GM21367 (cell line): ENCODE data around the gene RBM46.

Experiments used
- ATAC-seq: cut with Tn5 transposase; IDR thresholded peaks from one replicate; pipeline ENCODE4 v1.9.1; 2021; ENCODE audit not compliant: unreplicated experiment

RBM46 gene, protein sequence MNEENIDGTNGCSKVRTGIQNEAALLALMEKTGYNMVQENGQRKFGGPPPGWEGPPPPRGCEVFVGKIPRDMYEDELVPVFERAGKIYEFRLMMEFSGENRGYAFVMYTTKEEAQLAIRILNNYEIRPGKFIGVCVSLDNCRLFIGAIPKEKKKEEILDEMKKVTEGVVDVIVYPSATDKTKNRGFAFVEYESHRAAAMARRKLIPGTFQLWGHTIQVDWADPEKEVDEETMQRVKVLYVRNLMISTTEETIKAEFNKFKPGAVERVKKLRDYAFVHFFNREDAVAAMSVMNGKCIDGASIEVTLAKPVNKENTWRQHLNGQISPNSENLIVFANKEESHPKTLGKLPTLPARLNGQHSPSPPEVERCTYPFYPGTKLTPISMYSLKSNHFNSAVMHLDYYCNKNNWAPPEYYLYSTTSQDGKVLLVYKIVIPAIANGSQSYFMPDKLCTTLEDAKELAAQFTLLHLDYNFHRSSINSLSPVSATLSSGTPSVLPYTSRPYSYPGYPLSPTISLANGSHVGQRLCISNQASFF

DNA sequence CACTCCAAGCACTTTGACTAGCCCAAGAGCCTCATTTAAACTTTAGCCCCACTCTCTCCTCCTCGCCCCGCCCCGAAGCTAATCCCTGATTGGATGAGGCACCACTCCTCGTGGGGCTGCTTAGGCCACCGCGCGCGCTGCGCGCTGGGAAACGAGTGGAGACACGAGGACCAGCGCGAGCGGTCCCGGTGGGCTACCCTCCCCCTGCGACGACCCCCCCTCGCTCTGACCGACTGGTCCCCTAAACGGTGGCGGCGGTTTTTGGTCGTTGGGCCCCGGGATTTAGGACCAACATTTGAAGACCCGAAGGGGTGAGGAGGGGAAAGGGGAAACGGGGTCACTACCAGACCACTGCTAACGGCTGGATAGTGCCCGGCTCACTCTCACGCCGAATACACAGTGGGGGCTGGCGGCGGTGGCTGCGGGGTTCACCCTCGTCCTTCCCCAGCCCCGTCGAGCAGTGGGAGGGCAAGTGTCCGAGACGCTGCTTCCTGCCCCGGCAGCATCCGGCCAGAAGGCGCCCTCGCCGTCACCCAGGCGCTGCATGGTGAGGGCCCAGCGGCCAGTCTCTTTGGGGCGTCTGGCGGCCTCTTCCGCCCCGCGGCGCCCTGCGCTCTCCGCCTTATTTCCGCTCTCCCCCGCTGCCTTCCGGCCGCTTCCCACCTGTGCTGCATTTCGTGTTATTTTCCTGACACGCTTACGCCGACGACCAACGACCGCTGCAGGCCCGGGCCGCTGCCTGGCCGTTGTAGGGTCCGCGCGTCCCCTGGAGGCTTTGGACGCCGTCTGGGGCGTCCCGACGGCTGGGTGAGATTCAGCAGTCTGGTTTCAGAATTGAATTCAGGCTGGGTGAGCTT lies at the start of gene RBM46:
RBM46 (plus strand) TSS at position 147 of the 857 bp plus-strand sequence. CDS start 15,481 bp downstream, outside the sequence.
- no peak for ATAC-seq

DNA sequence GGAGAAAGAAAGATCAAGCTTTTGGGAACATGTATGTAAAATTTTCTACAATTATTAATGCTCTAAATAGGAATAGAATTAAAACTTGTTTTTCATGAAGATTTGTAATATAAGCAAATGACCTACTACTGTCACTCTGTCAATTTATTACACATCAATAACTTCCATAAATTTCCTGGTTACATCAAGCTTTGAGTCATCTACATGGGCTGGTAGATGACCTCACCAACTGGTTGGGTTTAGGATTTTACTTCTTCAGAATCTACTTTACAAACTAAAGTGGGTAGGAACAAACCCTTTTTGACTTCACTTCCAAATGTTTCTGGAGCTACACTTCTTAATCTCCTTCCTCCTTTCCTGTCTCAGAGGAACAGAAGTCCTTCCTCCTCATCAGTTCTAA lies 49.3 kb upstream of the RBM46 start:
- no peak for ATAC-seq

DNA sequence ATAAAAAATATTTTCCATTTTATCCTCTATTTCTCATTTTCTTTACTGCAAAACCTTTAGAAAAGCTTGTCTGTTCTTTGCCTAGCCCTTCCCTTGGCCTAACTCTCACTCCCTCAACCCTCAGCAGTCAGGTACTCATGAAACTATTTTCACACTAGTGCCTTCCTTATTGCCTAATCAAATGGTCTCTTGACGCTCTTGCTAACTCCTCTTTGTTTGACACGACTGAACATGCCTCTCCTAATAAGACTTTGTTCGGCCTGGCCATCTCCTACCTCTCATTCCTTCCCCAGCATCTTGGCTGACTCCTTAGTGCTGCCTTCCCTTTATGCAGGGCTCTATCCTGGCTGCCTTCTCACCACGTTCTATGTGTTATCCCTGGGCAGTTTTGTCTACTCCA lies 48.4 kb upstream of the RBM46 start:
- ATAC-seq, result no peak

DNA sequence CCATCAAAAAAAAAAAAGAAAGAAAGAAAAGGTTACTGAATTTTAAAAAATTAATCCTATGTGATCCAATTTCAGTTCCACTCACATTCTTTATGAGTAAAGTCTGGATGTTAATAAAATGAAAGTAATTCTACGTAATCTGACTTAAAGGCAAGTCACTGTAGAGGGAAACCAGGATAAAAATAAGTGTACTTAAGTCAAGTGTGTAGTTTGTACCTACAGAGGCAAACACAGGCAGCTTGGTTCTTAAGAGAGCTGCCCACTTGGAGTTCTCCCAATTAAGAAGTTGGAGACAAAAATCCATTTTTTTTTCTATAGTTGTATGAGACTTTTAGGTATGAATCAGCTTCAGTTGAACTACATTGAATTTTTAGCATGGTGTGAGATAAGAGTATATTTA lies 44.3 kb upstream of the RBM46 start:
- no peak for ATAC-seq

DNA sequence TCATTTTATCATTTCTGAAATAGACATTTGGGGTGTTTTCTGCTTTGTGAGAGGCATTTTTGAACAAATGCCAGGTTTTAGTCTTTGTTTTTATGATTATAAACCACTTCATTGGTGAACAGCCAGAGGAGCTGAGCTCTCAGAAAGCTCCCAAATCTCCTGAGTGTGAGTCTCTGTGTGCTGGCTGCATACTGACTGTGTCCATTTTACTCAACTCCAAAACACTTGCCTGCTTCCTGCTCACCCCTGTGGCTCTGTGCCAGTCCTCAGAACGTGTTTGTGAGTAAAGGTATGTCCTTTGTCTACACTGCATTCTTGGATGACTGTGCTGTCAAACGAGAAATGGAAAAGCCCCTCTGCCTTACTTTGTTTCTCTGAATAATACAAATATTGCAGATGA lies 42.6 kb upstream of the RBM46 start:
- no peak for ATAC-seq

DNA sequence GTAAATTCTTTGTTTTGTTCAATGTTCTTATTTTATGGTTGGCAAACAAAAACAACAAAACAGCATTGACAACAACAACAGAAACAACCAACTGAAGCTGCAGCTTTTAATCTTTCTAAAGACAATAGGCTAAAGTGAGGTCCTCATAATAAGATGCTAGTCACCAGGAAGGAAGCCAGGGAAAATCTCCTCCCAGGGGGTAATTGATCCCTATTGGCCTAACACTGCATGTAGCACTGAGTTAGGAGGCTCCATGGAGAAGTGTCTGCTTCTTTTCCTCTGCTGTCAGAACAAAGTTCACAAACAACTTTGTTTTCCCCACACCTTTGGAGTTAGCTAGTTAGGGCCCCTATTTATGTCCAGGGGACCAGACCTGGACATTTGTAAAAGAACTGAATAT lies 42.0 kb upstream of the RBM46 start:
- ATAC-seq, result no peak

DNA sequence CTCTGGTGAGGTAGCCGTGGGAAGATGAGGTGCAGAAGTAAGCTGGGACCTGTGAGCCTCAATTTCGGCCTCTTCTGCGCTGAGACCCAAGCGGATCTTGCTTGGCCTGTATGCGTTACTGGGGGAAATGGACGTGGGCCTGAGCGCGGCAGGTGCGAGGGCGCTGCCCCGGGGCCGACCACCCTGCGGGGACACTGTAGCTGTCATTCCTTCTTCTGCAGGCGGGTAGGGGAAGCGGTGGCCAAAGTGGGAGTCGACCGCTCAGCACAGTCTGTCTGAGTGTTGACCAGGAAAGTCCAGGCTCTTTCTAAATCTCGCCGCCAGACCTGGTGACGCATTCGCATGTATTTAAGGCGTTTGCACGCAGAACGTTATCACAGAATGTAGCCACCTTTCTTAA lies 40.6 kb upstream of the RBM46 start:
- no peak for ATAC-seq

DNA sequence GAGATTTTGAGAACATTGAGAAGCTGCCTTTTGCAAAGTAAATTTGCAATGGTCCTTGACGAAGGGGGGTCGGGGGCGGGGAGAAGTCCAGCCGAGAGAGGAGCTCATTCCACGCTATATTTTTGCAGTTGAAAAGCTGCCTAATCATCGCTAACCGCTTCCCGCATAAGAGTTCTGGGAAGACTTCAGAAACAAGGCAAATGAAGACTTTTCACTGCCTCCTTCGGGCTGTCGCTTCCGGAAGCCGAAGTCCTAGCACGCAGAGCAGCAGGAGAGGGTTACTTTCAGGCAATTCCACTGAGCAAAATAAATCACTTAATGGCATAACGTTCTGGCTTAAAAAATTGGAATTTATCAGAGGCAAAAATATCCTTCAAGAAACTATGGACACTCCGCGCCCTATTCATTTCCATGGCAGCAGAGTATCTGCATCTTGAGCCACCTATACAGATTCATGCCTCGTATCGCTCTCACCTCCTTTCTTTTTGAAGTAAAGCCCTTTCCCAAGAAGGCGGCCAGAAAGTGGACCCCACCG lies 39.9 kb upstream of the RBM46 start:
- ATAC-seq, result no peak

DNA sequence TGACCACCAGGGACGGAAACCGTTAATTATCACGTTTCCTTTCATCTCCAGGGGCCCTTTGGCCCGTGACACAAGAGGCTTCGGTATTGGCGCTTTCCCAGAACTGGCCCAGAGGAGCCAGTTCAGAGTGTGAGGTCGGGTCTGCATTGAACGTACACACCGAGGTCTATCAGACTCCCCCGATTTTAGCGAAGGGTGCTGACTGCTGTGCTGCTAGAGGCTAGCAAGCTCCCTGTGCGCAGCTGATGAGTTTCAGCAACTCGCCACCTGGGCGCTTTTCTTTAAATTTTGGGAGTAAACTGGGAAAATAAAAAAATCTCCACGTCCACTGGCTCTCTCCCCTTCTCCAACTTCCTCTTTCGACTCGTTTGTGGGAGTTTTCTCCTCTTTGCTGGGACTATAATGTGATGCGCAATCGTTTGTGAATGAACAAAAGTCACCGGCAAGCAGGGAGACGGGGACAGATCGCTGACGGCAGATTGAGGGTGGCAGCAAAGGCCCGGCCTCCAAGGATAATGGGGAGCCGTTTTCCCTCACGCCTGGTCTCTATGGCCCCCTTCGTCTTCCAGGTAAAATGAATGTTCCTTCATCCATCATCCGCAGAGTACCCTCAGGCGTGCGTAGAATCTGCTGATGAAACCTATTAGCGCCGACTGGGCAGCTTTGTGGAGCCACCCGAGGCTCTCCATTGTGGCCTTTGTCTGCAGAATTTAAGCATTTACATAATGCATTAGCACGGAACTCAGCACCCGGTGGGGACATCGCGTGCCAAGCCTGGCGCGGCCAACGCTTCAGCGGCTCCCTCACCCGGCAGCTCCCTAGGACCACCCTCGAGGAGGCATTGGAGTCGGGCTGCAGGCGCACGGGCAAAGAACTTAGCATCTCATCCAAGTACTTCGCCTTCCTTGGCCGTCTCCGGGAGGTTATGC lies 38.9 kb upstream of the RBM46 start:
- ATAC-seq, result no peak

DNA sequence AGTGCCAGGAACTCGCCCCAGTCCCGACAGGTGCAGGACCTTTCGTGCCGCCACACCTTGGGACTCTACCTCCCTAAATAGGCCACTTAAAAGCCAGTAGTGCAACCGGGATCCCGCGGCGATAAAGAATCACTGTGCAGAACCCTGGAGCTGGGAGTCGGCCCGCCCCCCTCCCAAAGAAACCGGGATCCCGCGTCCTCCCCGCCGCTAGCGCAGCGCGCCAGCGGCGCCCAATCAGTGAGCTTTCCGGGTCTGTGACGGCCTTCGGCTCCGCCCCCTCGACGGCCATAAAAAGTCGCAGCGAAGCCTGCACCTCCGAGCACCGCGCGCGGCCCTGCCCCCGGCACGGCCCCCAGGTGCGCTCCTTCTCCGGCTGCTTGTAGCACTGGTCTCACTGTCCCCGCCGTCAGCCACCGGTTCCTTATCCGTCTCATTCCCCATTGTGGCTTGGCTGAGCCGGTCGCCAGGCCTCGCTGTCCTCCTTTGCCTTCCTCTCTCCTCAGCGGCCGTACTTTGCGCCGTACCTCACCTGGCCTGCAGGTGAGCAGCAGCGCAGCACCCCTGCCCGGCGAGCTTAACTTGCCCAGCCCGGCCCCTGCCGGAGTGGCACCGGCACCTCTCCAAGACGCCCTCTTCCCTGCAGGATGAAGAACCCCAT lies 37.3 kb upstream of the RBM46 start, which contains the start of gene LRAT:
LRAT (plus strand) TSS at position 318 of the 658 bp plus-strand sequence; CDS start at position 645, 327 bp downstream.
- ATAC-seq, result peak; percentile 66

DNA sequence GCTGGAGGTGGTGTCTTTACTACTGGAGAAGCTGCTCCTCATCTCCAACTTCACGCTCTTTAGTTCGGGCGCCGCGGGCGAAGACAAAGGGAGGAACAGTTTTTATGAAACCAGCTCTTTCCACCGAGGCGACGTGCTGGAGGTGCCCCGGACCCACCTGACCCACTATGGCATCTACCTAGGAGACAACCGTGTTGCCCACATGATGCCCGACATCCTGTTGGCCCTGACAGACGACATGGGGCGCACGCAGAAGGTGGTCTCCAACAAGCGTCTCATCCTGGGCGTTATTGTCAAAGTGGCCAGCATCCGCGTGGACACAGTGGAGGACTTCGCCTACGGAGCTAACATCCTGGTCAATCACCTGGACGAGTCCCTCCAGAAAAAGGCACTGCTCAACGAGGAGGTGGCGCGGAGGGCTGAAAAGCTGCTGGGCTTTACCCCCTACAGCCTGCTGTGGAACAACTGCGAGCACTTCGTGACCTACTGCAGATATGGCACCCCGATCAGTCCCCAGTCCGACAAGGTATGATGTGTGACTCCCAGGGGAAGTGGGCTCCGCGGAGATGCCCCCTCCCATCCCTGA lies 36.6 kb upstream of the RBM46 start:
- no peak for ATAC-seq

DNA sequence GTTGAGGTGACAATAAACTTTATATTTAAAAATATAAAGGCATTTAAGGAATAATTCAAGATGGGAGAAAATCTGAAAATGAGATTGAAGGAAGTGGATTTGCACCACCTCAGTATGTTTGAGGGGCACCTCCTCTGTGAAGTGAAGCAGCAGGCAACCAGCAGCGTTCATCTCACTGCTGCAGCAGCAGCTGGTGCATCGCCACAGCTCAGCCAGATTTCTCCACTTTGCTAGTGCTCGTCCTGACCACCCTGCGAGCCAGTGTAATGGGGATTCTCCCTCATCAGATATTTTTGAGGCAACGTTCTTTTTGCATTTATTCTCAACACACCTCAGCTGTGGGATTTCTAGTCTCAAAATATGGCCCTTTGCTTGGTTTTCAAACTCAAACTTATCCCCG lies 23.4 kb upstream of the RBM46 start:
- ATAC-seq, result no peak

DNA sequence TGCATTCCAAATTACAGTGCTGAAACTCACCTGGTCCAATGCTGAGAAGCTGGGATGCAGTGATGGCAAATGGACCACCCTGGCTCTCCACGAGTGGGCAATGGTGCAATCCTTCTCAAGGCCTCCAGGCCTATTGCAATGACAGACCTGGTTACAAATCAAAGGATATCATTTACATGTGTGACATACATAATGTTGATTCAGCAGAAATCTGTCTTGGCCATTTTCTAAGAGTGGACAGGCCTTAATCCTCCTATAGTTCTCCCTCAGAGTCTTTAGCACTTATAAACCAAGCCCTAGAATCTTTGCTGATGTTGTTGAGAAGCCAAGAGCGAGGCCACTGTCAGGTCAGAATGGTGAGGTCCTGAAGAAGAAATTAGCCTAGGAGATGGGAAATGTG lies 20.2 kb upstream of the RBM46 start:
- ATAC-seq, result no peak

DNA sequence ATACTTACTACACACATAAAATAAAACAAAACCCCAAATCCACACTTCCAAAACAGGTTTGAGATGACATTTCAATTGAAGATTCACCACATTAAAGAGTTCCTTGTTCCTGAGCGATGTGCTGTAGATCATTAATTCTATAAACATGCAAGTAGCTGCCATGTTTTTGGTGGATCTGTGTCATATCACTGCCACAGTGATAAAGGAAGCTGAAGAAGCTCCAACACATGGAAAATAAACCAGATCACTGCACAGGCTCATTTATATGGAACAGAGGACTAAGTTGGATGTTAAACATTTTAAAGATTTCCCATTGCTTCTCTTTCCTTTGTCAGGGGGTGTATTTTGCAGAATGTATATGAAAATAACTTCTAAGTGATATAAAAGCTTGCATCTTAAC lies 2.8 kb upstream of the RBM46 start:
- no peak for ATAC-seq

DNA sequence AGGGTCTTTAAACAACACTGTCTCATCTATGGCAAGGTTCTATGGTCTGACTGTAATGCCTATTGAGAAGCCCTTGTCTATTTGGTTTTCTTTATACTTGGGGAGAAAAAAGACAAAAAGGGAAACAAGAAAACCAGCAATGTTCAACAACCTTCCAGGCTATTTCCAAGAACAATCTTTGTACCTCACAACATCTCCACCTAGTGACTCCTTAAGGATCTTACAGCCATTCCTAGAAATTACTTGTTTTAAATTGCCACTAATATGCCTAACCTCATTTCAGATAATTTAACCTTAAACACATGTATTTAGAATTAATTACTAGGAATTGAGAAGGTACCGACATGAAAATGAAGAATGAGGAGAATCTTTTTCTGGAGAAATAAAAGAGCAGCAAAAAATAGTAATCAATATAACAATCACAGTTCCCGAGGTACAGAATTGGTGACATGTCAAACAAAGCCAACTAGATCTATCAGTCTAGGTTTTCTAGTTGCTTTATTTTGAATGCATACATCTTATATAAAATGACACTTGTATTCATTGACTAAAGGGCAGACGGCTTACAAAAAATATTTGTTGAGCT lies 1.6 kb upstream of the RBM46 start:
- ATAC-seq, result no peak

DNA sequence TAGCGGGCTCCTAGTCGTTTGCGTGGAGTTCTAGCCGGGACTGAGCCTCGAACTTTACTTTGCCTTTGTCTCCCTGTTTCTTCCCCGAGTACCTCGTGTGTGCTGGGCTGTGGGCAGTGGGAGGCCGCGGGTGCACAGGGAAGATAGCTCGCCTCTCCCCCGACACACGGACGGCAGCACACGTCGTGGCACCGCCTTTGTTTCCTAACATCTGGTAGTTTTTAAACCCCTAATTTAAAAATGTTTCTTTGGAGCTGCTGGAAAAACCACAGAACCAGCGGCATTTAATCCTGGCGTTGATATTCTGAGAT lies 866 bp downstream of the RBM46 start:
- ATAC-seq, result no peak

DNA sequence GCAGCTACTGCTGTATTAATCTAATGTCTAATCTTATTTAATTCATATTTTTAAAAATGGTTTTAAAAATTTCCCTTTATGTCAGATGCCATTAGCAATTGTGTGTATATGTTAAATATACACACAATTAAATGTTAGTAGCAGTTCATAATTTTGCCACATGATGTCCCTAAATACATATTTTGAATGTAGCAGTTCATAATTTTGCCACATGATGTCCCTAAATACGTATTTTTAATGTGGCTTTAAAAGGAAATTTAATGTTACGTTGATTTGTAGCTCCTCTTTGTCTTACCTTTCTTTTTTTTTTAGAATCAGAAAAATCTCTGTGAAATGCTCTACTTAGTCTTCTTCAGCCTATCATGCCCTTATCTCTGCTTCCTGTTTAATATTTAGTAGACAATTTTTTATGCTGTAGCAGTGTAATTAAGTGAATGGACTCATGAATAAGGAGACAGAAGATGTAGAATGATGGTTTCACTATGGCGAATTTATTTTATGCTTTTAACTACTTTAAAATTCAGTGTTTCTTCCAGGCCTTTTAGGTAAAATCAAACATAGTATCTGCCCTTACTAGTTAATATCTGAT lies 26.1 kb downstream of the RBM46 start:
- peak; percentile 84 for ATAC-seq

DNA sequence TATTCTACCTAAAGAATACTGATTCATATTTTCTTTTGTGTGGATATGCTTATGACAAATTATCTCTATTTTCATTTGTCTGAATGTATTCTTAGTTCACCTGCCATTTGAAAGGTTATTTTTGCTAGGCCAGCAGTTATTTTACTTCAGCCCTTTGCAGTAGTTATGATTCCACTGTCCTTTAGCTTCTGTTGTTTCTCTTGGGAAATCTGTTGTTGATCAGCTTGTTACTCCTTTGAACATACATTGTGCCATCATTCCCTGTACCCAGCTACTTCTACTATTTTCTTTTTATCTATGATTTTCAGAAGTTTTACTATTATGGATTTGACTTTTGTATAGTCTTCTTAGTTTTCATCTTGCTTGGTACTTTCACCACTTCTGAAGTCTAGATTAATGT lies 37.2 kb downstream of the RBM46 start:
- no peak for ATAC-seq

DNA sequence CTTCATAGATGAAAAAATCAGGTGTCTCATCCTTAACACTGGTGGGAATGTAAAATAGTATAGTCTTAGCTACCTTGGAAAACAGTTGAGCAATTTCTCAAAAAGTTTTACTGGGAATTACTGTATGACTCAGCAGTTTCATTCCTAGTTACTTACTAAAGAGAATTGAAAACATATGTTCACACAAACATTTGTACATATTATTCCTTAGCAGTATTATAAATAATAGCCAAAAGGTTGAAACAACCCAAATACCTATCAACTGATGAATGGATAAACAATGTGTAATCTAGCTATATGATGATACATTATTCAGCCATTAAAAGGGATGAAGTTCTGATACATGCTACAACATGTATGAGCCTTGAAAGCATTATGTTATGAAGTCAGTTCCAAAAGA lies 41.7 kb downstream of the RBM46 start:
- ATAC-seq, result no peak
